K562 (cell line): ENCODE results near the gene CABP2. TPM values are rescaled to one million over a fixed set of nuclear protein-coding genes. Genes with fewer than 3 reads are reported as not detected.

ENCODE experiments used
- ATAC-seq: fragments of 200-7000 bp; cut with Tn5 transposase; 3 replicates; pipeline ENCODE4 v1.9.1; 2020; ENCODE audit warnings: moderate library complexity
- BruUV-seq: library from RNA; stranded (reverse); fragments of 400-500 nt; replicated peaks from 2 replicates; lab custom pipeline; 2021; lab: Mats Ljungman, UMichigan
- CTCF ChIA-PET: fragments of 300-600 bp; formaldehyde crosslinking; extraction: SDS; loops from one replicate; lab custom pipeline; 2021; ENCODE audit warnings: low intra/inter-chr PET ratio; lab: Yijun Ruan, JAX
- POLR2A ChIA-PET: fragments of 300-600, 350-650 bp; sonication (Branson Sonifier 250); formaldehyde crosslinking; extraction: SDS; loops from one replicate; lab custom pipeline; 2021; ENCODE audit warnings: antibody characterized with exemption, inconsistent platforms; lab: Yijun Ruan, JAX
- DNase-seq, 4 experiments: peaks; one replicate each; pipeline versions ENCODE4 v3.0.0 to v3.0.0-alpha.2; 2011 to 2018; ENCODE audit warnings: low spot score in 3 of 4, mixed read lengths in 3 of 4; ENCODE audit errors: extremely low read depth in 1 of 4
- FAIRE-seq: peaks from 2 replicates; lab custom pipeline; 2011; peaks lifted over from hg19 to GRCh38; lab: Jason Lieb, UNC
- H2AFZ ChIP-seq: 2 replicates; pipeline ENCODE4 v1.6.0; 2011; ENCODE audit warnings: low read depth, low read length, control low read depth, inconsistent platforms
- H3K27ac ChIP-seq: fragments of 200-600 bp; 3 replicates; pipeline ENCODE4 v1.8.0; 2011; ENCODE audit warnings: low read depth, mild to moderate bottlenecking, control low read depth, inconsistent platforms, low read length, moderate library complexity, mixed read lengths; ENCODE audit errors: extremely low read depth
- H3K27me3 ChIP-seq, 2 experiments: fragments of 300-600 bp in 1 of 2; 2 replicates in 1 of 2; 3 replicates in 1 of 2; pipeline versions ENCODE4 v1.6.0 to v1.8.0; 2011; ENCODE audit warnings: inconsistent platforms in 2 of 2, low read length in 2 of 2, mild to moderate bottlenecking in 1 of 2, mixed read lengths in 1 of 2, moderate library complexity in 1 of 2; ENCODE audit not compliant: control insufficient read depth in 2 of 2, insufficient read depth in 2 of 2
- H3K36me3 ChIP-seq: fragments of 300-600 bp; 3 replicates; pipeline ENCODE4 v1.8.0; 2011; ENCODE audit warnings: mild to moderate bottlenecking, low read length, inconsistent platforms; ENCODE audit not compliant: control insufficient read depth, insufficient read depth
- H3K4me1 ChIP-seq, 2 experiments: fragments of 200-600 bp in 1 of 2; replicated peaks in 1 of 2; 2 replicates in 1 of 2; 3 replicates in 1 of 2; pipeline versions ENCODE4 v1.5.1 to v1.8.0; 2011; ENCODE audit warnings: inconsistent platforms in 2 of 2, low read length in 2 of 2, mild to moderate bottlenecking in 1 of 2, mixed read lengths in 1 of 2, moderate library complexity in 1 of 2; ENCODE audit not compliant: control insufficient read depth in 2 of 2, insufficient read depth in 2 of 2
- H3K4me2 ChIP-seq: 2 replicates; pipeline ENCODE4 v1.6.1; 2011; ENCODE audit warnings: low read length, control low read depth, inconsistent platforms, mixed read lengths; ENCODE audit not compliant: insufficient read depth
- H3K4me3 ChIP-seq: fragments of 200-600 bp; sonication (generic), shearing (Covaris generic); 2 replicates; pipeline ENCODE4 v1.5.1; 2016; ENCODE audit warnings: control low read depth, inconsistent platforms
- H3K79me2 ChIP-seq: fragments of 200-600 bp; 3 replicates; pipeline ENCODE4 v1.8.0; 2011; ENCODE audit warnings: low read length, inconsistent platforms; ENCODE audit not compliant: control insufficient read depth, insufficient read depth
- H3K9ac ChIP-seq, 2 experiments: 2 replicates each; pipeline versions ENCODE4 v1.6.0 to v1.6.1; 2011; ENCODE audit warnings: low read depth in 2 of 2, low read length in 2 of 2, control low read depth in 1 of 2, inconsistent platforms in 1 of 2, mild to moderate bottlenecking in 1 of 2, mixed read lengths in 1 of 2; ENCODE audit not compliant: insufficient read depth in 1 of 2
- H3K9me1 ChIP-seq: one replicate; pipeline ENCODE4 v1.6.0; 2011; ENCODE audit warnings: inconsistent platforms, mild to moderate bottlenecking, low read length, moderate library complexity; ENCODE audit not compliant: control insufficient read depth, insufficient read depth
- H3K9me3 ChIP-seq: replicated peaks from 2 replicates; pipeline ENCODE4 v1.5.1; 2011; ENCODE audit warnings: low read depth, low read length, inconsistent platforms; ENCODE audit not compliant: control insufficient read depth, insufficient read depth
- H4K20me1 ChIP-seq: replicated peaks from 2 replicates; pipeline ENCODE4 v1.6.1; 2011; ENCODE audit warnings: low read length, inconsistent platforms, mixed read lengths; ENCODE audit not compliant: control insufficient read depth, insufficient read depth
- ARID2 ChIP-seq: fragments of 450-650 bp; IDR thresholded peaks from 2 replicates; pipeline ENCODE4 v1.6.1; 2017; ENCODE audit warnings: antibody characterized with exemption, mild to moderate bottlenecking
- CBFA2T2 ChIP-seq: fragments of 450-650 bp; conservative IDR thresholded peaks from 2 replicates; pipeline ENCODE4 v1.6.1; 2017; ENCODE audit warnings: mild to moderate bottlenecking
- CBFA2T3 ChIP-seq: fragments of 450-650 bp; IDR thresholded peaks from 2 replicates; pipeline ENCODE4 v1.6.1; 2017
- ETV1 ChIP-seq: fragments of 450-650 bp; conservative IDR thresholded peaks from 2 replicates; pipeline ENCODE4 v1.6.1; 2016; ENCODE audit warnings: missing genetic modification characterization, control low read depth, low read depth, missing compliant biosample characterization
- GTF2E2 ChIP-seq: fragments of 200-800 bp; sonication (Bioruptor generic); IDR thresholded peaks from 2 replicates; pipeline ENCODE4 v1.6.1; 2016; ENCODE audit warnings: missing genetic modification characterization, missing compliant biosample characterization
- HDAC1 ChIP-seq, 2 experiments: fragments of 450-650 bp; IDR thresholded peaks; 2 replicates each; pipeline ENCODE4 v1.6.1; 2016 to 2017; ENCODE audit warnings: inconsistent platforms in 1 of 2, mild to moderate bottlenecking in 1 of 2, moderate library complexity in 1 of 2
- HNRNPH1 ChIP-seq: fragments of 200-400 bp; formaldehyde crosslinking; optimal IDR thresholded peaks from 2 replicates; pipeline ENCODE3; 2017; ENCODE audit warnings: low read depth, mild to moderate bottlenecking, low read length, moderate library complexity
- KDM1A ChIP-seq, 2 experiments: fragments of 450-650 bp; IDR thresholded peaks; 2 replicates each; pipeline ENCODE4 v1.6.1; 2016; ENCODE audit warnings: mild to moderate bottlenecking in 2 of 2
- KLF6 ChIP-seq: fragments of 250-450 bp; sonication (Bioruptor Pico); IDR thresholded peaks from 2 replicates; pipeline ENCODE4 v1.4.0; 2020; ENCODE audit warnings: mild to moderate bottlenecking, moderate library complexity, borderline replicate concordance
- PYGO2 ChIP-seq: fragments of 450-650 bp; IDR thresholded peaks from 2 replicates; pipeline ENCODE4 v1.6.1; 2016; ENCODE audit warnings: mild to moderate bottlenecking, missing genetic modification characterization, moderate library complexity, missing compliant biosample characterization
- RBM25 ChIP-seq: fragments of 200-400 bp; formaldehyde crosslinking; IDR thresholded peaks from 2 replicates; pipeline ENCODE4 v1.6.1; 2018; ENCODE audit warnings: low read length, low read depth, moderate library complexity; ENCODE audit not compliant: severe bottlenecking
- SMARCE1 ChIP-seq: fragments of 450-650 bp; IDR thresholded peaks from 2 replicates; pipeline ENCODE4 v1.7.1; 2016; ENCODE audit warnings: mild to moderate bottlenecking
- ZFP30 ChIP-seq: fragments of 250-450 bp; sonication (Bioruptor Pico); IDR thresholded peaks from 2 replicates; pipeline ENCODE4 v1.8.0; 2022; ENCODE audit warnings: moderate library complexity, mild to moderate bottlenecking, inconsistent platforms, borderline replicate concordance
- ZNF140 ChIP-seq: fragments of 250-450 bp; sonication (Bioruptor Pico); IDR thresholded peaks from 2 replicates; pipeline ENCODE4 v1.8.0; 2021; ENCODE audit warnings: moderate library complexity, mild to moderate bottlenecking, inconsistent platforms
- ZNF212 ChIP-seq: fragments of 450-650 bp; formaldehyde crosslinking; IDR thresholded peaks from 2 replicates; pipeline ENCODE4 v1.4.0; 2020; ENCODE audit warnings: mild to moderate bottlenecking
- ZNF75A ChIP-seq: fragments of 450-650 bp; formaldehyde crosslinking; IDR thresholded peaks from 2 replicates; pipeline ENCODE4 v1.4.0; 2020; ENCODE audit warnings: mild to moderate bottlenecking
- WGBS: fragments of 100-300 bp; shearing (Covaris generic); methylation state at CpG from one replicate; pipeline ENCODE4 v1.1.6; 2016; ENCODE audit warnings: low coverage, mixed read lengths; ENCODE audit not compliant: insufficient coverage; ENCODE audit errors: missing lambda C conversion rate; 5-methylcytosine and 5-hydroxymethylcytosine counted together
- in situ Hi-C: fragments of 300-500 bp; cut with MboI; formaldehyde crosslinking; loops from 4 replicates; pipeline ENCODE4 v1.15.0; 2018; ENCODE audit warnings: inconsistent platforms, mixed read lengths
- intact Hi-C: fragments of 100-400 bp; cut with micrococcal nuclease; formaldehyde crosslinking; loops from 2 replicates; pipeline ENCODE4 v1.14.2; 2022
- polyA plus RNA-seq, 8 experiments: library from polyadenylated mRNA; depleted of rRNA in 4 of 8; stranded (reverse) in 5 of 8; unstranded in 3 of 8; fragments of >200 nt; fragmentation: Nextera tagmentation in 2 of 8; fragmentation: Illumina TruSeq in 1 of 8; extraction: Ambion mirVana in 2 of 8; extraction: Trizol in 1 of 8; gene quantifications; 2 replicates each; pipeline versions ENCODE4 v1.2.1 to v1.2.3, GENCODE V29; 2011 to 2014; ENCODE audit warnings: inconsistent platforms in 1 of 8, missing spikeins in 1 of 8
- total RNA-seq, 7 experiments: library from RNA; depleted of rRNA in 6 of 7; stranded (reverse); fragments of >200 nt in 6 of 7; fragmentation: Illumina TruSeq in 2 of 7; extraction: Trizol in 2 of 7; gene quantifications; 2 replicates each; pipeline versions ENCODE4 v1.2.1 to v1.2.3, GENCODE V29; 2011 to 2021; ENCODE audit warnings: low replicate concordance in 1 of 7
- TF ChIP-seq, protein P1 (sequence below): fragments of 250-450 bp; sonication (Bioruptor Pico); IDR thresholded peaks from 2 replicates; pipeline ENCODE4 v1.4.0; 2020
- TF ChIP-seq, protein P2 (sequence below): fragments of 450-650 bp; formaldehyde crosslinking; IDR thresholded peaks from 2 replicates; pipeline ENCODE4 v1.4.0; 2022; ENCODE audit warnings: missing genetic modification characterization
- TF ChIP-seq, protein P3 (sequence below): sonication (generic); formaldehyde crosslinking; IDR thresholded peaks from 2 replicates; pipeline ENCODE4 v1.8.0; 2022; ENCODE audit warnings: missing genetic modification reagents, mild to moderate bottlenecking, moderate library complexity, borderline replicate concordance

Gene CABP2
- total and polyA plus RNA-seq, 9 of the 15 experiments (the other 6 are each of a cell fraction or from before 2014, with no cell fraction given), result not detected

DNA sequence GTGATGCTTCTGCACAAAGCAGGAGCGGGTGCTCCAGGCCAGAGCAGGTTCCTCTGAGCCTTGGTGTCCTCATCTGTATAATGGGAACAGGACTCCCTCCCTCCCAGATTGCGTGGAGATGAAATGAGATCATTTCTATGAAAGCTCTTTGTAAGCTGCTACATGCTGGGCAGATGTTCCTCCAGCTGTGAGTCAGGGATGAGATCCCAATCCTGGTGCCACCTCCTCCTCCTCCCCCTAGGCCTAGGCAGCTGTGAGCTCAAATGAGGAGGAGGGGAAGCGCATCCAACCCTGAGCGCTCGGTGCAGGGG is 7.0 kb upstream of the CABP2 start:
- H3K27me3 ChIP-seq, result no peaks in the 10 kb centered on the region
- 0 out of 4 replicates have a peak overlapping the region, but pooled peaks of 1 of the 2 experiments have one; percentile 54 for H3K9ac ChIP-seq
- 50% methylated on average over 2 of the region's 5 CpGs for WGBS
- H3K4me2 ChIP-seq, result no peak overlapping the region; the same call in 1 of the 2 replicates
- no peaks in the 10 kb centered on the region for H3K9me1 ChIP-seq
- H3K9me3 ChIP-seq, result no peaks in the 10 kb centered on the region
- intact Hi-C loops (no loop called here), in situ Hi-C loops (loop anchor here (25.0 kb wide), 1 partner anchor 1157 kb away; the partner anchor contains the start of gene GAL)
- DNase-seq, result peak in 1 of 4 experiments; percentile 6
- no peak overlapping the region for H2AFZ ChIP-seq
- no peaks in the 10 kb centered on the region for H3K36me3 ChIP-seq
- no peaks in the 10 kb centered on the region for H4K20me1 ChIP-seq
- no peak overlapping the region for H3K27ac ChIP-seq
- H3K79me2 ChIP-seq, result no peaks in the 10 kb centered on the region
- no TSS peak for BruUV-seq
- peaks cover 6 to 14% of the 10 kb centered on the region in 2 experiments; a peak in 4 of 5 replicates for H3K4me1 ChIP-seq
- no peak for FAIRE-seq
- H3K4me3 ChIP-seq, result no peak overlapping the region
- CTCF ChIA-PET, result no interaction called here
- POLR2A ChIA-PET, result interaction anchor here (1.0 to 1.1 kb wide), 2 partner anchors 10 to 11 kb away, joined by 3 to 7 read pairs; no protein-coding TSS in a partner anchor
- ATAC-seq, result no peak
- peak; percentile 44 to 51; a peak in 3 of 4 replicates for TF ChIP-seq KDM1A (IDR thresholded peaks at IDR 0.05)
- TF ChIP-seq RBM25, result peak; percentile 73
- no peak for TF ChIP-seq ZNF75A
- TF ChIP-seq, protein P1, sequence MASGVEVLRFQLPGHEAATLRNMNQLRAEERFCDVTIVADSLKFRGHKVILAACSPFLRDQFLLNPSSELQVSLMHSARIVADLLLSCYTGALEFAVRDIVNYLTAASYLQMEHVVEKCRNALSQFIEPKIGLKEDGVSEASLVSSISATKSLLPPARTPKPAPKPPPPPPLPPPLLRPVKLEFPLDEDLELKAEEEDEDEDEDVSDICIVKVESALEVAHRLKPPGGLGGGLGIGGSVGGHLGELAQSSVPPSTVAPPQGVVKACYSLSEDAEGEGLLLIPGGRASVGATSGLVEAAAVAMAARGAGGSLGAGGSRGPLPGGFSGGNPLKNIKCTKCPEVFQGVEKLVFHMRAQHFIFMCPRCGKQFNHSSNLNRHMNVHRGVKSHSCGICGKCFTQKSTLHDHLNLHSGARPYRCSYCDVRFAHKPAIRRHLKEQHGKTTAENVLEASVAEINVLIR (CRISPR knock-in tag), result no peak
- TF ChIP-seq PYGO2, result no peak
- TF ChIP-seq CBFA2T3, result peak; percentile 18; the same call in 1 of the 2 replicates
- TF ChIP-seq KLF6 (CRISPR knock-in tag), result no peak
- no peak for TF ChIP-seq ARID2
- TF ChIP-seq SMARCE1, result no peak
- TF ChIP-seq, protein P2, sequence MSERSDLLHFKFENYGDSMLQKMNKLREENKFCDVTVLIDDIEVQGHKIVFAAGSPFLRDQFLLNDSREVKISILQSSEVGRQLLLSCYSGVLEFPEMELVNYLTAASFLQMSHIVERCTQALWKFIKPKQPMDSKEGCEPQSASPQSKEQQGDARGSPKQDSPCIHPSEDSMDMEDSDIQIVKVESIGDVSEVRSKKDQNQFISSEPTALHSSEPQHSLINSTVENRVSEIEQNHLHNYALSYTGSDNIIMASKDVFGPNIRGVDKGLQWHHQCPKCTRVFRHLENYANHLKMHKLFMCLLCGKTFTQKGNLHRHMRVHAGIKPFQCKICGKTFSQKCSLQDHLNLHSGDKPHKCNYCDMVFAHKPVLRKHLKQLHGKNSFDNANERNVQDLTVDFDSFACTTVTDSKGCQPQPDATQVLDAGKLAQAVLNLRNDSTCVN, result no peak
- TF ChIP-seq, protein P3, sequence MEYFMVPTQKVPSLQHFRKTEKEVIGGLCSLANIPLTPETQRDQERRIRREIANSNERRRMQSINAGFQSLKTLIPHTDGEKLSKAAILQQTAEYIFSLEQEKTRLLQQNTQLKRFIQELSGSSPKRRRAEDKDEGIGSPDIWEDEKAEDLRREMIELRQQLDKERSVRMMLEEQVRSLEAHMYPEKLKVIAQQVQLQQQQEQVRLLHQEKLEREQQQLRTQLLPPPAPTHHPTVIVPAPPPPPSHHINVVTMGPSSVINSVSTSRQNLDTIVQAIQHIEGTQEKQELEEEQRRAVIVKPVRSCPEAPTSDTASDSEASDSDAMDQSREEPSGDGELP (CRISPR knock-in tag), result no peak
- no peak for TF ChIP-seq GTF2E2 (tag)
- no peak for TF ChIP-seq ZFP30 (CRISPR knock-in tag)
- no peak for TF ChIP-seq HNRNPH1
- TF ChIP-seq ZNF212 (CRISPR knock-in tag), result no peak
- peak; percentile 13; the same call in 1 of the 2 replicates for TF ChIP-seq CBFA2T2
- no peak for TF ChIP-seq ETV1 (tag)
- TF ChIP-seq HDAC1 (IDR thresholded peaks at IDR 0.05), result no peak
- TF ChIP-seq ZNF140 (CRISPR knock-in tag), result no peak
